Erythroblast (primary cell): ENCODE measurements around the gene PEG3.

Experiments used
- DNase-seq, 2 experiments: peaks; one replicate each; lab custom pipeline; 2025; lab: John Stamatoyannopoulos, UW
- GATA1 ChIP-seq: IDR thresholded peaks from 2 replicates; pipeline ENCODE4 v1.6.1; 2011; ENCODE audit warnings: low read depth, mild to moderate bottlenecking, control low read depth, low read length, moderate library complexity
- POLR2A ChIP-seq: IDR thresholded peaks from 2 replicates; pipeline ENCODE4 v1.6.1; 2011; ENCODE audit warnings: mild to moderate bottlenecking, low read length

Gene PEG3

DNA sequence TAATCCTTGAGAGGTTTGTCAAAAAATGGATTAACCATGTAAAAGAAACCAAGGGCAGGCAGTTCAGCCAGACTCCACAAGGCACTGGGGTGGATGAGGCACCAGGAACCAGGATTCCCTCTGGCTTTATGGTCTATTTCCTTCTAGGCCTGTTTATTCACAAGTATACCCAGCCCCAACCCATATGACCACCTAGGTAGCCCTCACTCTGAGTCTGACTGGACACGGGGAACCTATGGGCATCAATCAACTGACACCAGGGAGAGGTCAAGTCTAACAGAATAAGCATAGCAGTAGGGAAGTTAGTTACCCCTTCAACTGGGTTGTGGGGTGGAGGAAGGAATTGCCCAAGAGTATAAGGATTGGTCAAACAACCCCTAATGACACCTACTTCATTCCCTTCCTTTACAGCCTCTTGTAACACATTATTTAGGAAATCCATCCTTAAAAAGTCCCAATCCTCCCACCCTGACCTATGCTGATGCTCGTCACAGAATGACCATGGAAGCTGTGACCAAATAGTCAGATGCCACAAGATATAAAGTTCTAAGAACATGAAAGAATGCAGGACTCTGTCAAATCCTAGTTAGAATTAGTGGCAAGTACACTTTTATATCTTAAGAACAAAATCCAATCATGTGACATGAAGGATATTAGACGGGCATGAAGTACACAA lies 31.7 kb downstream of the PEG3 start:
- TF ChIP-seq POLR2A (no peak), GATA1 (no peak)

GRCh38 chr19:56806639-56807038 lies 33.9 kb downstream of the PEG3 start:
- TF ChIP-seq GATA1 (no peak), POLR2A (no peak)
- no peak for DNase-seq

More for the DNA sequence above, 31.7 kb downstream of the PEG3 start:
- DNase-seq = no peak
